Esophagus squamous epithelium (tissue), 4 donors: ENCODE results near the gene CTDSPL.

Experiments
- POLR2A ChIP-seq, 4 donors: fragments of 450-650 bp; IDR thresholded peaks; one replicate each; pipeline ENCODE4 v1.6.1; 2017; ENCODE audit warnings: antibody characterized with exemption in 4 of 4, mild to moderate bottlenecking in 4 of 4, moderate library complexity in 3 of 4
- TF ChIP-seq, protein P1 (sequence below), 6 experiments: fragments of 450-650 bp in 4 of 6; fragments of 200-600 bp in 2 of 6; sonication (generic) in 2 of 6; IDR thresholded peaks; one replicate each; pipeline ENCODE4 v1.5.1; 2016 to 2019; ENCODE audit warnings: antibody characterized with exemption in 6 of 6, mild to moderate bottlenecking in 4 of 6, moderate library complexity in 4 of 6

DNA sequence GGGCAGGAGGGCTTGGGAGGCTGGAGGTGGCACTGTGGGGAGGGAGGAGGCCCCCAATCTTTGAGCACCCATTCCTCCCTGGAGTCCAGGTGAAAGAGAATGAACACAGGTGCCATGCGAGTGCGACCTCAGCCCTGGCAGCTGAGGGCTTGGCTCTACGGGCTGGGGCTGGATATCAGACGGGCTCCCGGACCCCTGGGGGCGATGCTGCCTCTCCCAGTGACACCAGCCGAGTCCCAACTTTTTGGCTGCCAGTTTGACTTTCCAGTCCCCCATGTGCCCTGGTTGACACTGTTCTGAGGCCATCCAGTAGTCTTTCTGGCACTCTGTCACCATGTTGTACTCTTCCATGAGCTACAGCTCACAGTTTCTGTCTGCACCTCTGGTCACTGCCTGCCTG lies 130.1 kb downstream of the CTDSPL start:
- TF ChIP-seq, protein P1, sequence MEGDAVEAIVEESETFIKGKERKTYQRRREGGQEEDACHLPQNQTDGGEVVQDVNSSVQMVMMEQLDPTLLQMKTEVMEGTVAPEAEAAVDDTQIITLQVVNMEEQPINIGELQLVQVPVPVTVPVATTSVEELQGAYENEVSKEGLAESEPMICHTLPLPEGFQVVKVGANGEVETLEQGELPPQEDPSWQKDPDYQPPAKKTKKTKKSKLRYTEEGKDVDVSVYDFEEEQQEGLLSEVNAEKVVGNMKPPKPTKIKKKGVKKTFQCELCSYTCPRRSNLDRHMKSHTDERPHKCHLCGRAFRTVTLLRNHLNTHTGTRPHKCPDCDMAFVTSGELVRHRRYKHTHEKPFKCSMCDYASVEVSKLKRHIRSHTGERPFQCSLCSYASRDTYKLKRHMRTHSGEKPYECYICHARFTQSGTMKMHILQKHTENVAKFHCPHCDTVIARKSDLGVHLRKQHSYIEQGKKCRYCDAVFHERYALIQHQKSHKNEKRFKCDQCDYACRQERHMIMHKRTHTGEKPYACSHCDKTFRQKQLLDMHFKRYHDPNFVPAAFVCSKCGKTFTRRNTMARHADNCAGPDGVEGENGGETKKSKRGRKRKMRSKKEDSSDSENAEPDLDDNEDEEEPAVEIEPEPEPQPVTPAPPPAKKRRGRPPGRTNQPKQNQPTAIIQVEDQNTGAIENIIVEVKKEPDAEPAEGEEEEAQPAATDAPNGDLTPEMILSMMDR (IDR thresholded peaks at IDR 0.05), result no peak
- TF ChIP-seq POLR2A (IDR thresholded peaks at IDR 0.05), result no peak
